DOHH2 (cell line): ENCODE measurements around the gene SLC6A9.

Experiments
- EZH2phosphoT487 ChIP-seq: fragments of 200-600 bp; sonication (generic); IDR thresholded peaks from 2 replicates; pipeline ENCODE4 v1.6.1; 2017; ENCODE audit warnings: borderline replicate concordance, mild to moderate bottlenecking, antibody characterized with exemption, low read length, moderate library complexity, mixed read lengths
- TF ChIP-seq, protein P1 (sequence below): fragments of 200-600 bp; sonication (generic); IDR thresholded peaks from one replicate; pipeline ENCODE4 v1.5.1; 2014; ENCODE audit warnings: antibody characterized with exemption, mild to moderate bottlenecking, low read depth, low read length; ENCODE audit not compliant: poor library complexity, severe bottlenecking

DNA sequence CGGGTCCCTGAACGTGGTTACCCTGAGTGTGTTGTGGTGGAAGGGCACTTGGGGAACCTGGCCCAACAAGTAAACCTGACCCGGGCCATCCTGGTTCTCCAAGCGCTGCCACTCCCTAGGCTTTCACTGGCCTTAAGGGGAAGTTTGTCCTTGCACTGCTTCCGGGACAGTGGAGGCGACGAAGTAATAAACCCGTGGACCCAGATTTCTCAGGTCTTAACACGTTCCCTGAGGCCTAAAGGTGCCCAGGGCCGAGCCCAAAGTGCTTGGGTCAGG lies 40.1 kb downstream of the SLC6A9 start:
- TF ChIP-seq, protein P1, sequence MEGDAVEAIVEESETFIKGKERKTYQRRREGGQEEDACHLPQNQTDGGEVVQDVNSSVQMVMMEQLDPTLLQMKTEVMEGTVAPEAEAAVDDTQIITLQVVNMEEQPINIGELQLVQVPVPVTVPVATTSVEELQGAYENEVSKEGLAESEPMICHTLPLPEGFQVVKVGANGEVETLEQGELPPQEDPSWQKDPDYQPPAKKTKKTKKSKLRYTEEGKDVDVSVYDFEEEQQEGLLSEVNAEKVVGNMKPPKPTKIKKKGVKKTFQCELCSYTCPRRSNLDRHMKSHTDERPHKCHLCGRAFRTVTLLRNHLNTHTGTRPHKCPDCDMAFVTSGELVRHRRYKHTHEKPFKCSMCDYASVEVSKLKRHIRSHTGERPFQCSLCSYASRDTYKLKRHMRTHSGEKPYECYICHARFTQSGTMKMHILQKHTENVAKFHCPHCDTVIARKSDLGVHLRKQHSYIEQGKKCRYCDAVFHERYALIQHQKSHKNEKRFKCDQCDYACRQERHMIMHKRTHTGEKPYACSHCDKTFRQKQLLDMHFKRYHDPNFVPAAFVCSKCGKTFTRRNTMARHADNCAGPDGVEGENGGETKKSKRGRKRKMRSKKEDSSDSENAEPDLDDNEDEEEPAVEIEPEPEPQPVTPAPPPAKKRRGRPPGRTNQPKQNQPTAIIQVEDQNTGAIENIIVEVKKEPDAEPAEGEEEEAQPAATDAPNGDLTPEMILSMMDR = no peak
- TF ChIP-seq EZH2phosphoT487 = no peak
